ENCODE data around the gene LRRC4C. TPM values are rescaled to one million over a fixed set of nuclear protein-coding genes. Genes with fewer than 3 reads are reported as not detected.
"Not testable (repeated sequence)": the region's sequence is repeated elsewhere in the genome, so short reads cannot be mapped to it uniquely, and the experiment has no call there.

Gene LRRC4C
- total RNA-seq, 1 donor from 2014 or later = not detected

GRCh38 chr11:41044747-41045146 is 414.7 kb downstream of the LRRC4C start:
- DNase-seq (ENCODE audit: extremely low read depth, low read depth, low spot score) = no peak

DNA sequence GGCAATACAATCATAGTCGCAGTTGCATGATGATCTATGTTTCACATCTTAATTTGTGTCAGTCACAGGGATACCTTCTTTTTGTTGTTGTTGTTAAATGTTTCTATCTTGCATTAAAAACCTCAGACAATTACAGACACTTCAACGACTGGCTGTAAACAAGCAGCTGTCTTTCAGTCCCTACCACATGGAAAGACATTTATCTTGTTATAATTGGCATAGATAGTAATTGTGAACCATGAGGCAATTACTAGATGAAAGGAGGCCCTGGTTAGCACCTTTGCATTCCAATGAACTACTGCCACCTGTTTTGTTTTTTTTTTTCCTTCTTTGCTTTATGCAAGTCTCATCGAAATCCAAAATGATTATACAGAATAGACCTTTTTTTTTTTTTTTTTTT is 416.8 kb downstream of the LRRC4C start:
- no peak for DNase-seq (ENCODE audit: extremely low read depth, low read depth, low spot score)

DNA sequence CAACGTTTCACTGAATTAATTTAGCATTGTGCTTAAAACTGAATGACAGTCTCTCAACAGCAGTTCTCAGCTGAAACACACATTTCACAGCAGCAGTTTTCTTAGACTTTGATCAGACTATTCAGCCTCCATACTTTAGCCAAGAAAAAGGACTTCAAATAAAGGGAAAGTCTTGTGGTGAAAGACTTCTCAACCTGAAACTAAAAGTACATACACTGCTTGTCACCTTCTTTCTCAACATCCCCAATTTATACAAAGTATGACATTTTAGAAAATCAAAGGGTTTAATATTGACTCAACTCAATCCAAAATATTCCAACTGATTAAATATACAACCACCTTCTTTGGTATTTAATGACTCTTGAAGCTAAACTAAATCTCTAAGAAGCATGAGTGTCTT is 419.0 kb downstream of the LRRC4C start:
- DNase-seq (ENCODE audit: extremely low read depth, low read depth, low spot score) = no peak

- no peak for DNase-seq (ENCODE audit: extremely low read depth, low read depth, low spot score)
Observed at GRCh38 chr11:41039592-41039991, 419.9 kb downstream of the LRRC4C start.

GRCh38 chr11:41031551-41032060 is 427.8 kb downstream of the LRRC4C start:
- DNase-seq (ENCODE audit: extremely low read depth, low read depth, low spot score) = no peak

DNA sequence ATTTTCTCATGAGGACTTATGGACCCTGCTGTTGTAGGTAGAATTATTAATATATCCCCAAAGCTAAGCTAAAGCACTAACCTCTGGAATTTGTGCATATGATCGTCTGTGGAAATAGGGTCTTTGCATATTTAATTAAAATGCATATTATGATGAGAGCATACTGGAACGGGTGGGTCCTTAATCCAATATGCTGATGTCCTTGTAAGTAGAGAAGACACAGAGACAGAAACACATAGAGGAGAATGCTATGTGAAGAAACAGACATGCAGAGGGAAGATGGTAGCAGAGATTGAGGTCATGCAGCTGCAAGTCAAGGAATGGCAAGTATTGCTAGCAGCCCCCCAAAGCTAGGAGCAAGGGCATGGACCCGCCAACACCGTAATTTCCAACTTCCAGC is 439.2 kb downstream of the LRRC4C start:
- no peak for DNase-seq (ENCODE audit: extremely low read depth, low read depth, low spot score)

DNA sequence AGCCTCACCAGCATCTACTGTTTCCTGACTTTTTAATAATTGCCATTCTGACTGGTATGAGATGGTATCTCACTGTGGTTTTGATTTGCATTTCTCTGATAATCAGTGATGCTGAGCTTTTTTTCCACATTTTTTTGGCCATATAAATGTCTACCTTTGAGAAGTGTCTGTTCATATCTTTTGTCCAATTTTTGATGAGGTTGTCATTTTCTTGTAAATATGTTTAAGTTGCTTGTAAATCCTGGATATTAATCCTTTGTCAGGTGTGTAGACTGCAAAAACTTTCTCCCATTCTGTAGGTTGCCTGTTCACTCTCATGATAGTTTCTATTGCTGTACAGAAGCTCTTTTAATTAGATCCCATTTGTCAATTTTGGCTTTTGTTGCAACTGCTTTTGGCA is 439.8 kb downstream of the LRRC4C start:
- not testable (repeated sequence) for DNase-seq (ENCODE audit: extremely low read depth, low read depth, low spot score)

DNA sequence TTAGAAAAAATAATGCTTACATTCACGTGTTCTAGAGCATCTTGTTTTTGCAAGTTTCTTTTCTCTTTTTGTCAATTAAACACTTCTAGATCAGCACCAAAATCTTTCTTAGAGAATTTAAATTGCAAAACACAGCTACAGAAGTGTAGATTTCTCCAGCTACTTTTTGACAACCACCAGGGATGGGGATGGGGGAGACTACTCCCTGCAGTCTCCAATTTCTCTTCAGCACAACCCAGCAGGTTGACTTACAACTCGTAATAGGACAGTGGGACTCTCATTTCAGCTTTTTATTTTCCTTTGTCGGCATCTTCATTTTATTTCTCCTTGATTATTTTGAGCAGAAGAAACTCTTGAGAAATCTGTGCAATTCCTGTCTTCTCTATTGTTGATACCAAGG is 441.2 kb downstream of the LRRC4C start:
- no peak for DNase-seq (ENCODE audit: extremely low read depth, low read depth, low spot score)

- no peak for DNase-seq (ENCODE audit: extremely low read depth, low read depth, low spot score)
Observed at GRCh38 chr11:41010361-41011050, 448.9 kb downstream of the LRRC4C start.

DNA sequence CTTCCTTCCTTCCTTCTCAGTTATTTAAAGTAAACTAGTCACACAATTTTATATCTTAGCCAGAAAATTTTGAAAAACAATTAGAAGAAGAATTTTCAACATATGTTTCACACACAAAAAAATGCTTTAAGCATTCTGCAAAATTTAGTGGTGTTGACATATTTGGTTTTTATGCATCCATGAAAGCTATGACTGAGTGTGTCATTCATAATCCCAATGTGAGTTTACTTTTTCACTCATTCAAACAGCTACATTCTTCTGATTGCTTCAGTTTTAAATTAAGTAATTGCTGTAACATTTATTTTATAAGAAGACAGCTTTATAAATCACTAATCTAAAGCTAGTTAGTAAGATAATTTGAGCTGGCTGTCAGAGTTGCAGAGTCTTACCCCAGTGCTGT is 453.5 kb downstream of the LRRC4C start:
- DNase-seq (ENCODE audit: extremely low read depth, low read depth, low spot score) = no peak

DNA sequence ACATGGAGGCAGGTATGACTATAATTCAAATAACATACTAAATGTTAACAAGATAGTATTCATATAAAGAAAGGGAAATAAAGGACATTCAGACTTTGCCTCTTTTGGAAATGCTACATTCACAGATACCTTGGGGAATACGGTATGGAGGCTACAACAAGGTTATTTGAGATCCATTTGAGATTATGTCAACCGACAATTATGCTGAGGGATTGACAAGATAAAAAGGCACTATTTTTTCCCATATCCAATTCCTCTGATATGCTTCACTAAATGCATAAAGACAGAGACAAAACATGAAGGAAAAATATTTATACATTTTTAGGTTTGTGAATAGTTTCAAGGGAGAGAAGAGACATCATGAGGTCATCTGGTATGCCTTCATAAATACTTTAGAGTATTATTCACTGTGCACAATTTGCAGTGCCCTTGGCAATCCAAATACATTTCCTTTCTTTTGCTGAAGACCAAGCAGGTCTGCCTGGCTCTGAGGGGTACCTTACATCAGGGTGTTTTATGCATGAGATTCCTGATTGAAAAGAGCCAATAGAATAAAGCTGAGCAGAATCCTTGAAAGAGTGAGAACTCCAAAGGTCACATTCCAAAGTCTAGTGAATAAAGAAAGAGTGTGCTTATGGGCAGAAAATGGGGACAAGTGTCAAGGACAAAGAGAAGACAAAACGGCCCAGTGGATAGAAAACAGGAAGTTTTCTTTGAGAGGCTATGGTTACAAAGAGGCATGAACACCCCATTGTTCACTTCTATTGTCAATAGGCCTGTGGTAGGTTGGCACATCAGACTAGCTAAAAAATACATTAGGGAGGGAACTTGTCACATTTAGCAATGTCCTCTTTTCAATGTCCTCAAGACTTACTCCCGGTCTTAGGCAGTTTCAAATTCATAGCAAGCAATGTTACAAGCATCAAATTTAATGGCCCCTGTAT is 455.8 kb downstream of the LRRC4C start:
- DNase-seq (ENCODE audit: extremely low read depth, low read depth, low spot score) = no peak

GRCh38 chr11:40998920-40999319 is 460.5 kb downstream of the LRRC4C start:
- DNase-seq (ENCODE audit: extremely low read depth, low read depth, low spot score) = no peak

GRCh38 chr11:40987776-40988435 is 471.5 kb downstream of the LRRC4C start:
- DNase-seq (ENCODE audit: extremely low read depth, low read depth, low spot score) = no peak

- DNase-seq (ENCODE audit: extremely low read depth, low read depth, low spot score) = no peak
Observed at GRCh38 chr11:40986320-40986719, 473.1 kb downstream of the LRRC4C start.

DNA sequence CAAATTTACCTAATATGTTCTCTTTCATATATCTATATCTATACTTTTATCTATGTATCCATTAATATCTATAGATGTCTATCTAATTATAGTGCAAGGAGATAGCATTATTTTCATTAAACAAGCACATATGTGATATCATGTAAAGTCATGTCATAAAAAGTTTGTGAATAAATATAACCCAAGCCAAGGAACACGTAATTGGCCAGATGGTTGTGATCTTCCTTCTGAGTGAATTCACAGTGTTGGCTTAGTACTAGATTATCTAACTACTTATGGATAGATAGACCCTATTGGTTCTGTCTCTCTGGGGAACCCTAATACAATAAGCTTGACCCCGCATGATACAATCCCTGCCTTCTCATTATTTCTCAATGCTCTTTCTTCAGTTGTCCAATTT is 484.4 kb downstream of the LRRC4C start:
- no peak for DNase-seq (ENCODE audit: extremely low read depth, low read depth, low spot score)

DNA sequence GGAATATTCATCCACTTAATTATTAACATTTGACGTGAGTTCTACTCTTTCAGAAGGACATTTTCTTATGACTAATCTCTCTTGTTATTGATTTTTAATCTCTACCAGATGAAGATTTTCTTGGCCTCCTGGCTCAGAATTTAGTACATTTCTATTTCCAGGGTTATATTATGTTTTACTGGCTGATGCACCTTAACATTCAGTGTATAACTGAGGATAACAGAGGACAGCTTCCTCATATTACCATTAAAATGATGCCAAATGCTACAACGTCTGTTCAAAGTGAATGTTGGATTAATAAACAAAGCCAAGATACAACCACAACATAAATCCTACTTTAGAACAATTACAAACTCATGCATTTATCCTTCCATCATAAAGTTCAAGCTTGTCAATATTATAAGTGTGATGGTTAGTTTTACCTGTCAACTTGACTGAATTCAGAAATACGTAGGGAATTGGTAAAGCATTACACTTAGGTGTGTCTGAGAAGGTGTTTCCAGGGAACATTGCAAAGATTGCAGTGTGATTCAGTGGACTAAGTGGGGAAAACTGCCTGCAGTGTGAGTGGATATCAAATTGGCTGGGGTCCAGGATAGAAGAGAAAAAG is 485.2 kb downstream of the LRRC4C start:
- DNase-seq (ENCODE audit: extremely low read depth, low read depth, low spot score) = no peak

DNA sequence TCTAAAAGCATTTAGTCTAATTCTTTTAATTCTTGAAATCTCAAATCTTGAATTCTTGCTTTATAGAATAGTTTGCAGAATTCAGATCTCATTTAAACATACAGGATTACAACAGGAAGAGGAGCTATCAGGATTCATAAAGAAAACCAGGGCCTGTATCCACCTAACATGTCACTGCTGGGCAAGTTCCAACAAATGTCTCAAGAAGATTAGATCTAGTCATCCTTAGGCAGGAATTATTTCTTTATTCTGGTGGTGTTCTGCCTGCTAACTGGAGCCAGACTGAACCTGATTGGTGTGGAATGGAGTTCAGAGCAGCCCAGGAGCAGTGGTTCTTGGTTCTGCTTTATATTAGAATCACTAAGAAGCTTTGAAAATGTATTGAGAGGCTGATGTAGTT is 500.7 kb downstream of the LRRC4C start:
- no peak for DNase-seq (ENCODE audit: extremely low read depth, low read depth, low spot score)

DNA sequence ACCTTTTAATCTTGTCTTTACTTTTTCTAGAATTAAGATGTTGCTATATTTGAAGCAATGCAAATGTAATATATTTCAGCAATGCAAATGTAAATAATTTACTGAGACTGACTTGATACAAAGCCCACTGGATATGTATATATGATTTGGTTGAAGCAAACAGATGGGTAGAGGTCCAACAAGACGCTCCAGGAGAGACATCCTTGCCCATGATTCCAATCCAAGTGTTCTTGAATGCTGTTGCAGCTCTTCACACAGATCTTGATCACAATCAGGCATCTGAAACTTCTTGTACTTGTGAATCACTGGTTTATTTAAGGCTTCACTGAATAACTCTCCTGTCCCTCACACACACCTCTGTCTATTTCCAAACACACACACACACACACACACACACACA is 507.0 kb downstream of the LRRC4C start:
- DNase-seq (ENCODE audit: extremely low read depth, low read depth, low spot score) = no peak

DNA sequence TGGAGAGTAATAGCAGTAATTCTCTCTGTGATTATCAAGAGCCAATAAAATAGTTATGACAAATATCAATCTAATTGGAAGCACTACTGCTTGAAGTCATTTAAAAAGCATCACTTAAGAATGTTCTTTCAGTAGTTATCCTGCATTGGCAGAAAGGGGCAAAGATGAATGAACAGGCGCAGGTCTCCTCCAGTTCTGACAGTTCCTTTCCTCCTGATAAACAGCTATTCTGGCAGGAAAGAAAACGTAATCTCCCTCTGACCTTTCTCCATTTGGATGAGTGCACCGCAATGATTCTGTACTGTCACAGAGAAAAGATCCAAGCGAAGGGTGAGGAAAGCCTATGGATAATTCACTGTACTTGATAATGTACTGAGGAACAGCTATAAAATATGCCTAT is 521.5 kb downstream of the LRRC4C start:
- no peak for DNase-seq (ENCODE audit: extremely low read depth, low read depth, low spot score)

DNA sequence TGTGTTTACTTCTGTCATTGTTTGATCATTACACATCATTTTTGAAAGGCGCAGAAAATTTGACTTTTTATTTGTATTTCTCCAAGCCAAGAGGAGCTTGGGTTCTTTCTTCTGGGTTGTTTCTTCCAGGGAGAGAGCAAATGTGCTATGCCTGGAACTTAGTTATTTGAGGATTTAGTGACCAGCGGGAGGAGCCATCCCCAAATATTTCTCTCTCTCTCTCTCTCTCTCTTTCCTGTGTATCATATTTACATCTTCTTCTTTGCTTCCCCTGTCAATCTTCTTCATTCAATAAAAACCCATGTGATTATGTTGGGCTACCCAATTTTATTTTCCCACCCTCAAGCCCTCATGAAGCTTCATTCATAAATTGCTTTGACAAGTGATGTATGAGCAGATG is 534.5 kb downstream of the LRRC4C start:
- no peak for DNase-seq (ENCODE audit: extremely low read depth, low read depth, low spot score)

DNA sequence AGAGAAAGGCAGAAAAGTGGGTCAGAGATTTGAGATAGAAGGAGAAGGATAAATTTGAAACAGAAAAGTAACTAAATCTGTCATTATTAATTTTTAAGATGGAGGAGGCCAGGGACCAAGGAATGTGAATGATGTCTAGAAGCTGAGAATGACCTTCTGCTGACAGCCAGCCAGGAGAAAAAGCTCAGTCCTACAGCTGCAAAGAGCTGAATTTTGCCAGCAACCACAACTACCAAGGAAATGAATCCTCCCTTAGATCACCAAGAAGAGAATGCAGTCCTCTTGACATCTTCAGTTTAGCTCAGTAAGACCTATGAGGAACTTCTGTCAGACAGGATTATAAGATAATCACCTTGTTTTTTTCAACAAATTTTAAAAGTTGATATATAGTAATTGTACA is 538.2 kb downstream of the LRRC4C start:
- no peak for DNase-seq (ENCODE audit: extremely low read depth, low read depth, low spot score)

All from glomerular endothelial cell (primary cell).